WTC11 (cell line): ENCODE measurements around the gene SLIT2.

Experiments
- CTCF ChIP-seq: fragments of 200-600 bp; IDR thresholded peaks from 2 replicates; pipeline ENCODE4 v1.8.0; 2022; ENCODE audit warnings: antibody characterized with exemption
- ETV6 ChIP-seq: sonication (generic); formaldehyde crosslinking; IDR thresholded peaks from 2 replicates; pipeline ENCODE4 v1.8.1; 2022; ENCODE audit warnings: mild to moderate bottlenecking, missing genetic modification reagents
- MAX ChIP-seq: sonication (generic); formaldehyde crosslinking; IDR thresholded peaks from 2 replicates; pipeline ENCODE4 v1.8.0; 2022; ENCODE audit warnings: mild to moderate bottlenecking, missing genetic modification reagents
- NR1H2 ChIP-seq: sonication (generic); formaldehyde crosslinking; IDR thresholded peaks from 2 replicates; pipeline ENCODE4 v1.9.0; 2021; ENCODE audit warnings: mild to moderate bottlenecking, moderate library complexity, missing genetic modification reagents
- ZNF219 ChIP-seq: sonication (generic); formaldehyde crosslinking; IDR thresholded peaks from 2 replicates; pipeline ENCODE4 v1.8.0; 2023; ENCODE audit warnings: missing genetic modification reagents, mild to moderate bottlenecking, borderline replicate concordance

GRCh38 chr4:20279381-20279780 is 27.7 kb downstream of the SLIT2 start:
- TF ChIP-seq CTCF (no peak), MAX (CRISPR knock-in tag) (no peak), ZNF219 (CRISPR knock-in tag) (no peak), ETV6 (CRISPR knock-in tag) (no peak), NR1H2 (no peak)
